Activated CD8-positive, alpha-beta memory T cell treated with anti-CD3 and anti-CD28 coated beads, Interleukin-2, amount 50 U/mL, for 24 hours (primary cell): Measurements from ENCODE around the gene TGFBR3.

Experiments
- DNase-seq: peaks from one replicate; pipeline ENCODE4 v3.0.0-alpha.2; 2020; ENCODE audit errors: extremely low read depth

The TGFBR3 gene

DNA sequence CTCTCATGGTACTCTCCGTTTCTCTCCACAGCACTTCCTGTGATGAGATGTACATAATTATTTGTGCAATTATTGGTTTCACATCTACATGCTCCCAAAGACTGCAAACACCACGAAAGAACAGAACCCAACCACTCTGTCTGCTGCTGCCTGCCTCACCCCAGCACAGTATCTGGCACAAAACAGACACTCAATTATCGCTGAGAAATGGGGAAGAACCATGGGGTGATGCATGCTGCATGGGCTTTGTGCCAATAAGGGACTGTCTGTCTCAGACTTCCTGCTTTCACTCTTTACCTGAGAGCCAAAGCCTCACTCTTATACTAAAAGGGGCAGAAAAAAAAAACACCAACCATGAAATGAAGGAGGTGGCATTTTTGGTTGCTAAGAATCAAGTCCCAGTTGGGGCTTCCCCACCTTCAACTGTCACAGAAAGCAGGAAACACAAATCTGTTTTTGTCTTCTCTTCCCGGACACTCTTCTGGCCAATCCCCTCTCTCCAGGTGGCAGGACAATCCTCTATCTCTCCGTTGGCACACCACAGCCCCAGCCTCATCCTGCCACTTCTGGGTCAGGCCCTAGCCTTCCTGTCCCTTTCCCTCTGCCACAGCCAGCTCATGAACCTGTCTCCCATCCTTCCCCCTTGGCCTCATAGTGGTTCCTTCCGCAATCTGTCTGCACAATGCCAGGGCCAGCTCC lies 82.0 kb downstream of the TGFBR3 start:
- DNase-seq: peak; percentile 53

DNA sequence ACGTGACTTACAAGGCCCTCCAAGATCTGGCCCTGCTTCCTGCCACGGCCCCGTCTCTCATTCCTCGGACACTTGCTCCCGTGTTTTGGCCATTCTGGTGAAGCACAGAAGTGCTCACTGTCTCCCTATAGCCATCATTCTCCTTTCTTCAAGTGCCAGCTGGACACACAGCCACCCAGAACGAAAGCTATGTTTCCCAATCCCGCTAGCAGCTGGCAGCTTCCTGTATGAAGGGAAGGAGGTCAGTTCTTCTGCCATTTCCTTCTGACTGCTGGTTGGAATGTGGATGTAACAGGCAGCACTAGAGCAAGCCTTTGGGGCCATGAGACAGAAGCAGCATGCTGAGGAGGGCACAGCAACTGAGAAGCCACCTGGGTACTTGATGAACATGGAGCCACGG lies 82.8 kb downstream of the TGFBR3 start:
- no peak for DNase-seq

DNA sequence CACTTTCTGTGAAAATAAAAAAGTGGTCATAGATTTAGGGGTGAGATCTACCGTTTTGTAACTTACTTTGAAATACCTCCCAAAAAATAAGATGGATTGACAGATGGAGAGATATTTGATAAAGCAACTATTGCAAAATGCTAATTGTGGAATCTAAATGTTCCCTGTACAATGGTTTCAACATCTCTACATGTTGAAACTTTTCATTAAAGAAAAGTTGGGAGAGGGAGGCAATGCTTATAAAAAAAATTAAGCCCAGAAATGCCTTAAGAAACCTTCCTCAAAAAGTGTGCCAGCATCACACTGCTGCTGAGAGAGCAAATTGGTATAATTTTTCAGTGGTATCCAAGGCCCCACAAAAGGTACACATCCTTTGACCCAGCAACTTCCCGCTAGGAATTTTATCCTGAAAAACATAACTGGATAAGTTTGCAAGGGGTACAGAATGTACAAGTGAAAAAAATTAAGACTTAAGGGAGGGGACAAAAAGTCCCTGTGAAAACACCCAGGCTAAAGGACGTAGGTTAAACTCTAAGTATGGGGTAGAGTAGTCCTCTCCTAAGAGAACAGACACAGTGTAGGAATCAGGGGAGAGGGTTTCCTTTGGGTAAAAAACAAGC lies 84.3 kb downstream of the TGFBR3 start:
- no peak for DNase-seq

DNA sequence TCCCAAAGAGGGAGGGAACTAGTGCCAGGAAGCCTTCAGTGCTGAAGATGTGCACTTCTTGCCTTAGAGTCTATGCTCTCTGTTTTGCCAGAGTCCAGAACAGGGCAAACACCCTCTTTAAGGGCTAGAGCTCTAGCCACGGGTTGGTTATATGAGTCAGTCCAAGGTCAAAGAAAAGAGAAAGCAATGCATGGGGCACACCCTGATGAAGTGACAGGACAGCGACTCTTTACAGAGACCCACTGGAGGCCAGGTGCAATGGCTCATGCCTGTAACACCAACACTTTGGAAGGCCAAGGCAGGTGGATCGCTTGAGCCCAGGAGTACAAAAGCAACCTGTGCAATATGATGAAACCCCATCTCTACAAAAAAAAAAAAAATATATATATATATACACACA lies 86.1 kb downstream of the TGFBR3 start:
- no peak for DNase-seq

DNA sequence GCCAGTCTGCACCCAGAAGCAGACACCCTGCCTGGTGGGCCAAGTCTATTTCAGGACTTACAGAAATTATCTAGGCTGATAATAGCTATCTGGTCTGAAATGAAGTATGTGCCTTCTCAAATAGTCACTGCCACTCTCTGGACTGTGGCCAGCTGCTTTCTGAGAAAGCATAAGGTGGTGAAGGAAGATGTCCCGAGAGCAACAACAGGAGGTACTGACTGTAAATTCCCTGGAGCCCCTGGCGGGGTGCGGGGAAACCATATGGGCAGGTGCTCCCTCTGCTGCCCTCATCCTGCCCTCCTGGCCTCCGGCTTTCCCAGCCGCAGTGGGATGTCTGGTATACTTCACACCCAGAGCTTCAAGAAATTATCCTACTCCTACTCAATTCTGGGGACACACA lies 86.8 kb downstream of the TGFBR3 start:
- DNase-seq: no peak

DNA sequence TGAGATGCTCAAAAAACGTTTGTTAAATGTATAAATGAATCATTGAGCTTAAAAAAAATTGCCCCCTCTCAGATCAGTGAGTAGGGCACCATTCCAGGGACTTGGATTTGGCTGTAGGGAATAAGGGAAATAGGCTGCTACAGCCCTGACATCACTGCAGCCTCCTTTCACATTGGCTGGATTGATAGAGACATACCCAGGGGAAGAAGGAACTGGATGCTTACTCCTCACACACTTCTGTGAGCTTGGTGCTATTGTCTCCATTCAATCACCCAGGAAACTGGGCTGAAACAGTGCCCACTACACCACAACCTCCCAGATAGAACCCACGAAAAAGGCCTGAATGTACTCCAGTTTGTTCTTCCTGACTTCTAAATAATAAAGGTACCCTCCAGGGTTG lies 87.2 kb downstream of the TGFBR3 start:
- no peak for DNase-seq

DNA sequence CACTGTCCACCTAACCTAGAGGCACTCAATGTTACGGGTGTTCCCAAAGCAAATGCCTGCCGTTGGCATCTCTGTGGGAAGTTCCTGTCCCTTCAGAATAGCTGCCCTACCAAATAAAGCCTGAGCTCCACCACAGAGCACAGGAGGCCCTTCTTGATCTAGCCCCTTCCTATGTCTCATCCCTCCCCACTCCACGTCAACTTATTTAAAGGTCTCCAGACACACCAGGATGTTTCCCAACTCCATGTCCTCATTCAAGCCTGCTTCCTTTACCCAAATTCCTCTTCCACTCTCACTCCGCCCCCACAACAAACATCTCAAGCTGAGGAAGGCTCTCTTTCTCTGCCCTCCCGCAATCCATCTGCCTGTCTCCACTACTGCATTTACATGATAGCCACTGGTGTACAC lies 87.7 kb downstream of the TGFBR3 start:
- no peak for DNase-seq

DNA sequence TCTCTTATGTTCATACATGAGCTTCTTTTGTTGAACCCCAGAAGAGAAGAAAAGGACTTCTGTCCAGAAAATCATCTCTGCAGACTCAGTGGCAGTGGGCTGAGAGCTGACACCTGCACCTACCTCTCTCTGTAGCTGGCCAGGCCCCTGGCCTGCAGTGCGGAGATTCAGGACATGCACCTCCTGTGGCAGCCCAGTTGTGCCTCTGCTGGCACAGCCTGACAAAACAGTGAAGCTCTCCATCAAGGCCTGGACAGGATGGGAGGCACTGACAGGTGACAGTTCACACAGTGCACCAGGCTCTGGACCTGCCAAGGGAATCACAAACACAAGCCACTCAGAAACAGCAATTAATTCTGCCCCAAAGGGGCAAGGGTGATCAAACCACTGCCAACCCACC lies 88.8 kb downstream of the TGFBR3 start:
- no peak for DNase-seq

DNA sequence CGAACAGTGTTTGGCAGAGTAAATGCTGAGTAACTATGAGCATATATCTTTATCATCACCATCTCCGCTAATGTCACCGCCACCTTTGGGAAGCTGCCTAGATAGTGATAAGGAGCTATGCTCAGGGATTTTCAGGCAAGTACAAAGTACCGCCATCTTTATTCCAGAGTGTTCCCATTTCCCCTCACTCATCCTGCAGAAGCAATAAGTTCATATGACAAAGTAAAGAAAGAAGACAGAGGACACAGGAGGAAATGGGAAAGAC lies 89.6 kb downstream of the TGFBR3 start:
- no peak for DNase-seq

DNA sequence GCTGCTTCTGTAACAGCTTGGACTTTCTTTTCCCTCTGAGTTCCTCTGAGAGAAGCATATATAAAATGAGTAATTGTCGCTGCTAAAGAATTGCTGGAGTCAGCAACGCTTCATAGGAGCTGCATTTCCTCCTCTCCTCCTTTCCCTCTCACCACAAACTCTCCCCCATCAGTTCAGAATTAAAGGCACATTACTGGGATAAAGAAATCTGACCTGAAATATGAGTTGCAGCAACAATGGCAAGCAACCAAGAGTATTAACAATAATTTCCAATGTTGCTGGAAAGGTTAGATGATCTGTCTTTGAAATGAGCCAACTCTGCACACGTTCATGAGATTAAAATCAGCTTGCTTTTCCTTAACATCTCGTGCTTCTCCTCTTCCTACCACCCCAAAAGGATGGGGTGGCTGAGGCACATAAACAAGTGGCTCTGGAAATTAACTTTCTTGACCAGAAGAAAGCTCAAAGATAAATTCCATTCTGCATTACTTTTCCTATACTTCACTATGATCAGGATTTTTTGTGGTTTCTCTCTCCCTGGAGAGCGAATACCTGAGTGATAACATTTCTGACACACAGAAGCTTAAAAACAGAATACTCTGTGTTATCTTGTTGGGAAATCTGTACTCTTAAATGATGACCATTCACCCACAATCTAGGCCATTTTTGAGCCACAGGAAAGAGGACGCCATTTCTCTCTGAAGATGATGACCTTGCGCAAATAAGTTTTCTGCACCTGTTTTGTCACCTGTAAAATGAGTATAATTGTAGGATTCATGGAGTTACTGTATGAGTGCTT lies 90.2 kb downstream of the TGFBR3 start:
- no peak for DNase-seq

DNA sequence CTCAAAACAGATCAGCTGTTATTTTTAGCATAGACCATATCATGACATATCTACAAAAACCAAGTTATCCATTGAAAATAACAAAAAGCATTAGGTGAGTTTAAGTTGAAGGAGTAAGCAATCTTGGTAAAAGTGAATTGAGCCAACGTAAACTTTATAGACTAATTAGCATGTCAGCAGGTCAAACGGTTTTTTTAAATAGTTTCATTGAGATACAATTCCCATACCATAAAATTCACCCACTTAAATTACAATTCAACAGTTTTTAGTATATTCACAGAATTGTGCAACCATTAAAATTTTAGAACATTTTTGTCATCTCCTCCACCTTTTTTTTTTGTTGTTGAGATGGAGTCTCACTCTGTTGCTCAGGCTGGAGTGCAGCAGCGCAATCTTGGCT lies 92.1 kb downstream of the TGFBR3 start:
- no peak for DNase-seq

DNA sequence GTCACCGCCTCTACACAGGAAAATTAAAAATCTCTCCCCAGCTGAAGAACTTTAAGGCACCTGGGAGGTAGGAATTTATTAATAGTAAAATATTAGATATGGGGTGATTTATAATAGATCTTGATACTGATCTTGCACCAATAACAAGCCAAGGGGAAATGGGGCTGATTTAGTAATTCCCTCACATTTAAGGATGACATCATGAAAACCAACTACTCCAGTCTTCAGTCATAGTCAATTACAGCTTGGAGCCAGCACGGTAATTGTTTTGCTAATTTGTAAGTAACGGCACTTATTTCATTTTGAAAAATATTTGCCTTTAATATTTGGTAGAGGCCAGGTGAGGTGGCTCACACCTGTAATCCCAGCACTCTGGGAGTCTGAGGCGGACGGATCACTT lies 92.8 kb downstream of the TGFBR3 start:
- DNase-seq: no peak

DNA sequence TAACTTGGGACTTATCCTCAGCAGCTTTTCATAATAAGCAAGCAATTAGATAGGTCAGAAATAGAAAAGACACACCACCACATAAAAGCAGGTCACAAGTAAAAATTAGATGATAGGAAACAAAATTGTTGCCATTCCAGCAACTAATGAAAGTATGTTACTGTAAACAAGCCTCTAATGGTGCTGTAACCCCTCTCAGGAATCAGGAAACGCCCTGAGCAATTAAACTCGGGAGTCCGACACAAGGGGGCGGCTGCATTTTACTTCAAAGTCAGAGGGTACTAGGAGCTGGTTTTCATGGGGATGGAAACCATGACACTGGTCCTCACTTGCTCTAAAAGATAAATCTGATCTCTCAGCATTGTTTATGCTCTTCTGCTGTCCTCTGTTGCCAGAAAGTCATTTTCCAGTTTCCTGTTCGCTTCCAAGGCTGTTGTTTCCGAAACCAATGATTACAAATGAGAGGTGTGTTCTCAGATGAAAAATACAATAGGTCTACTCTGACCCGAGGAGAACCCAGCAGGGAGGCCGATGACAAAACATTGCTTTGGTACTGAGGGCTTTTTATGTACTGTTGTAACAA lies 93.4 kb downstream of the TGFBR3 start:
- no peak for DNase-seq

DNA sequence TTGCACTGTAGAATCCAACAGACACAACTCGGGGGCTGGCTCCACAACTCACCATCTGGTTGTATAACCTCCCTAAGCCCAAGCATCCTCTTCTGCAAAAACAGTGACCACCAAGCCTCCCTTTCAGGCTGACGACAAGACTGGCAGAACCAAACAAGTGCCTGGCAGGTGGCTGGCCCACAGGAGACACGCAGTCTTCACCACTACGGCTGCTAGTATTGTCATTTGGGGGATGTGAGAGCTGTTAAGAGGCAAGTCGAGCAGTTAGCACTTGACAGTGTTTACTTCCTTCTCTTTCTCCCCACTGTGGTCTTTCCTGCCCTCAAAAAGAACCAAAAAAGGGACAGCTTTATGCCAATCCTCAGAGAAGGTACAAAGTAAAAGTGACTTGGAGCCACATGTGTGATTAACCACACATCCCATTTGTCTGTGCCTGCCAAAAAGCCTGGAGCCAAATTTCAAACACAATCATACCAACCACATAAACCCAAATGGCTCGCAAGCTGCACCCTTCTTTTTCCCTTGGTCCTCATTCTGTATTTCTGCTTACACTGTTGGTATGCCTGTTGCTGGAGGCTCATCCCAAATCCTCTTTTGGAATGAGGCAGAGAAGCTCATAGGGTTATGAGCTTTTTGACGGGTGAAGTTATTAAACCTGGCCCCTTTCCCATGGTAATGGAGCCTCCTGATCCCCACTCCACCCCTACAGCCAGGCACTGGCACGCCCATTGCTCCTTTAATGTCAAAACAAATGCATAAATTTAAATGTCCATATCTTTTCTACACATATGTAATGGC lies 94.1 kb downstream of the TGFBR3 start:
- no peak for DNase-seq

DNA sequence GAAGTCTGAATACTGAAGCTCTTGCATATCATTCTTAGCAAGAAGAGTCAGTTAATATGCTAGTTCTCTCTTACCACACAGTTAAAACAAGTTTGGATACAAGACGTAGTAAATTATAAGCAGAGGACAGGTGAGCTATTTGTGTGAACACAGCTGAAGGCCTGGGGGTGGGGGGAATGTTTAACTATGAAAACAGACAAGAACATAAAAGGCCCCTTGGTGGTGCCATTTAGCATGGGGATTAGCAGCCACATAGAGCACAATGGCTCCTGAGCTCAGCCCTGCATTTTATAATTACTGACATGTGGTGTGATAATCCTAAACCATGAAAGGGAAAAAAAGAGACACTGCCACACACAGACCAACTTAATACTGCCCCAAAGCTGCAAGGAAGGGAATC lies 94.8 kb downstream of the TGFBR3 start:
- no peak for DNase-seq

DNA sequence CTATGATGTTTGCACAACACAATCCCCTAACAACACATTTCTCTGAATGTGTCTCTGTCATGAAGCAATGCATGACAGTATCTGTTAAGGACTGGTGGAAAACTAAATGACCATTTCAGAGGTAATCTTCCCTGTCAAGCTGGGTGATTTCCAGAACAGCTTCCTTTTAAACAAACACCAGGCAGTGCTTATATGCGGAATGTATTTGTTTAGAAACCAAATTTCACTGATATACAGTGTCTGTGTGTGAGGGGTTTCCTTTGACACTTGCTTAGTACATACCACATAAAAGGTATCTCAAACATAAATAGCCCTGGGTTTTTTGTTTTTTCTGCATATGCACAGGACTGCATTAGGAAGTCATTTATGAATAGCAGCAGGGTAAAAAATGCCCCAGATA lies 95.6 kb downstream of the TGFBR3 start:
- no peak for DNase-seq

DNA sequence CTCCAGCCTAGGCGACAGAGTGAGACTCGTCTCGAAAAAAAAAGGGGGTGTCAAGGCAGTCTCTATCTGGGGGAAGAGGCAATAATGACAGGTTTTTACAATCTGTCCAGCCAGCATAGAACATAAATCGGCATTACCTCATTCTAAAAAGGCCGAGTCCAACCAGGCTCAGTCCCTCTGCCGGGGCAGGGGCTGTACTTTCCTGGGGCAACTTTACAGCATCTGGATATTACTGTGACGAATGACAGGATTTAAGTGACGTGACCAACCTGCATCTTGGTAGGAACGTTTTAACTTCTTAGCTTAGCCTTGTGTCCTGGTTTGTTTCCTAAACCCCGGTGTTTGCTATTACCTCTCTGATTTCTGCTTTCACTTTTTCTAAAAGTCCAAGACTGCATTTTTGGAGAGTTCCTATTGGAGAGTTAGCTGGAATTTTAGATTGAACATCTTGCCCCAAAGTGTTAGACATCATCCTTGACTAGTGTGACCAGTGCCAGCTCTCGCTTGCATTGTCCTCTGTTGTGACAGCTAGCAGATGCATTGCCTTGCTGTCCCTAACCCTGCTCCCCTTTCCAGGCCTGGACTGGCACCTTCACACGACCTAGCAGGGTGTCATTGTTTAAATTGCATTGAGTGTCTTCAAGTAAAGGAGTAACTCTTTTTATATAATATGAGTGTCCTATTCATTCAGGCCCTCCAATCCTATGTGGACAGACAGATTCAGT lies 96.5 kb downstream of the TGFBR3 start:
- no peak for DNase-seq

DNA sequence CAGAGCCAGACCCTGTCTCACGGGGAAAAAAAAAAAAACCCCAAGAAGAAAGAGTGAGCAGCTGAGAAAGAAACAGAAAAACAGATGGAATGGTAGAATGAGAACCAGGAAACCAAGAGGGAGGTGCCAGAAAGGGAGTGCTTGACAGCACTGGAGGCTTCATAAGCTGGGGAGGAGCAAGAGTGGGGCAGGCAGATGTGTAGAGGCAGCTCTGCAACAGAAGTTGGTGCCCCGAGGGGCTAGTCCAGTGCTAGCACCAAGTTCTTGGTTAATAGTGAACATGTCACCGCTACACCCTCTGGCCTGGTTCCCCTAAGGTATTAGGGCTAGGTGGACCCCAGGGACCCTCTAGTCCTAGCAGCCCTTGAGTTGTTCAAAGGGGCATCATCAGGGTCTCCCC lies 98.0 kb downstream of the TGFBR3 start:
- no peak for DNase-seq

DNA sequence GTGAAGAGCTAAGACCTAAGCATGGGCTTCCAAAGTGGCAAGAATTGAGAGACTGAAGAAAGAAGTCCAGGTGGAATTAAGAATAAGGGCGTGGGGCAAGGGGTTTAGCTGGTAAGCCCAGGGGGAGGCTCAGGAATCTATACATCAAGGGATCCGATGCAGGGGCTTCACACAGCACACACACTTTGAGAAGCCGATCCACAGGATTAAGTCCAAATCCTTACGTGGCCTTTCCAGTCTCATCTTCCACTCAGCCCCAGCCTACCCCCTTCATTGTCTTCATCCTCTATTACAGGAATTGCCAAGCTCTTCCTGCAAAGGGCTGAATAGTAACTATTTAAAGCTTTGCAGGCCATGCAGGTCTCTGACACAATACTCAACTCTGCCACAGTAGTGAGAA lies 101.3 kb downstream of the TGFBR3 start:
- DNase-seq: no peak

DNA sequence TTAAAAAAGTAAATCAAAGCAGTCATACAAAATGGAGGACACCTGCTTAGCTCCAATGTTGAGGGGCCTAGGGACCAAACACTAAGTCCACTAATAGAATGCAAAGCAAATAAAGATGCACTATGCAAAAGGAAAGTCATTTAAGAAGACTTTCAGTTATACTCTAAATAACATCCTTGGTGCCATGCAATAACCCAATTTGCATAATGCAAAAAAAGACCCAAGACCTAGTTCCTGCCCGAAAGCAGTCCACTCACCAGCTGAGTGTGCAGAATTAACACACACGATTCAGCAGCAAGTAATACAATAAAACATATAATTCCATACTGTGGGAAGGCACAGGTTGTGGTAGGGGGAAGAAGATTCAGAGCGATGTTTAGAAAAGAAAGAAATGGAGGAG lies 101.8 kb downstream of the TGFBR3 start:
- no peak for DNase-seq

DNA sequence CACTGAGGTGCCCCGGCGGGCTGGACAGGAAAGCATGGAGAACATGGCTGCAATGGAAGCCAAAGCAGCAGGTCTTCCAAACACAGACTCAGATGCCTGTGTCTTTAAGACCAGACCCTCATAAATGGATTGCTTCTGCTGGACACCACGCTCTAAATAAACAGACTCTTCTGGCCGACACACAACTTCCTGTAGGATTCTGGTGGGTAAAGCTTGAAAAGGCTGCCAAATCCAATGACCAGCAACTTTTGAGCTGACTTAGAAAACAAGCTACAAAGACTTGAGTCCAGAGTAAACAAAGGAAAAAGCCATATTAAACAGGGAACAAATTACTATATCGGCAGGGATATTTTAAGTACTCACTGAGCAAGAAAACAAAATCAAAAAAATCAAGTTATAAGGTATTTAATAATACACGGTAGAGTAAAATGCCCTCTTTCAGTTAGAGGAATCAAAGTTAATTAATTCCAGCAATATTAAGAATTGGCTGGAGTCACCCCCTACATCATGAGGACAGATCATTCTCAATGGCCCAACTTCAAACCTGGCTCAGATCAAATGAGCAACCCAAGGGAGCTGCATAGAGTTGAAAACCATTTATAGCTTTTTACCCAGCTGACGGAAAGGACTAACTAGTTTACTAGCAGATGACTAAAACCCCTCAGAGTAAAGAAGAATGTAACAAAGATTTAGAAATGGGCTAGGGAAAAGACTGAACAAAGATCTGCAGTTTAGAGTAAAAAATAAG lies 102.4 kb downstream of the TGFBR3 start:
- DNase-seq: no peak
